PC-3 (cell line): ENCODE results near the gene ULBP1.

Experiments
- EZH2phosphoT487 ChIP-seq: fragments of 300-600 bp; sonication (generic); IDR thresholded peaks from 2 replicates; pipeline ENCODE4 v1.6.1; 2018; ENCODE audit warnings: mild to moderate bottlenecking, antibody characterized with exemption, low read length, borderline replicate concordance
- TF ChIP-seq, protein P1 (sequence below): fragments of 300-600 bp; sonication (generic); conservative IDR thresholded peaks from 2 replicates; pipeline ENCODE4 v1.5.1; 2017; ENCODE audit warnings: antibody characterized with exemption, low read depth, mild to moderate bottlenecking, low read length

GRCh38 chr6:149964308-149965193 is 808 bp downstream of the ULBP1 start:
- TF ChIP-seq, protein P1, sequence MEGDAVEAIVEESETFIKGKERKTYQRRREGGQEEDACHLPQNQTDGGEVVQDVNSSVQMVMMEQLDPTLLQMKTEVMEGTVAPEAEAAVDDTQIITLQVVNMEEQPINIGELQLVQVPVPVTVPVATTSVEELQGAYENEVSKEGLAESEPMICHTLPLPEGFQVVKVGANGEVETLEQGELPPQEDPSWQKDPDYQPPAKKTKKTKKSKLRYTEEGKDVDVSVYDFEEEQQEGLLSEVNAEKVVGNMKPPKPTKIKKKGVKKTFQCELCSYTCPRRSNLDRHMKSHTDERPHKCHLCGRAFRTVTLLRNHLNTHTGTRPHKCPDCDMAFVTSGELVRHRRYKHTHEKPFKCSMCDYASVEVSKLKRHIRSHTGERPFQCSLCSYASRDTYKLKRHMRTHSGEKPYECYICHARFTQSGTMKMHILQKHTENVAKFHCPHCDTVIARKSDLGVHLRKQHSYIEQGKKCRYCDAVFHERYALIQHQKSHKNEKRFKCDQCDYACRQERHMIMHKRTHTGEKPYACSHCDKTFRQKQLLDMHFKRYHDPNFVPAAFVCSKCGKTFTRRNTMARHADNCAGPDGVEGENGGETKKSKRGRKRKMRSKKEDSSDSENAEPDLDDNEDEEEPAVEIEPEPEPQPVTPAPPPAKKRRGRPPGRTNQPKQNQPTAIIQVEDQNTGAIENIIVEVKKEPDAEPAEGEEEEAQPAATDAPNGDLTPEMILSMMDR: no peak
- TF ChIP-seq EZH2phosphoT487: no peak
